Caco-2 (cell line): ENCODE results near the gene ZC3H4. TPM values are rescaled to one million over a fixed set of nuclear protein-coding genes. Genes with fewer than 3 reads are reported as not detected.
A peak's percentile ranks its signal among the peaks of the same experiment; 100 is the strongest.
"Not testable (repeated sequence)": the region's sequence is repeated elsewhere in the genome, so short reads cannot be mapped to it uniquely, and the experiment has no call there.

Source experiments
- BruUV-seq: library from RNA; stranded (reverse); fragments of 400-500 nt; replicated peaks from 2 replicates; lab custom pipeline; 2021; lab: Mats Ljungman, UMichigan
- CTCF ChIA-PET: fragments of 300-600 bp; sonication (Branson Sonifier 250); formaldehyde crosslinking; loops from one replicate; lab custom pipeline; 2022; ENCODE audit warnings: antibody characterized with exemption; lab: Charles Lee
- POLR2A ChIA-PET: fragments of 300-600 bp; sonication (Branson Sonifier 250); formaldehyde crosslinking; loops from one replicate; lab custom pipeline; 2022; ENCODE audit warnings: antibody characterized with exemption; lab: Charles Lee
- DNase-seq, 2 experiments: peaks; one replicate each; pipeline versions ENCODE4 v3.0.0 to v3.0.0-alpha.2; 2020 to 2022
- H3K27me3 ChIP-seq: replicated peaks from 2 replicates; pipeline ENCODE4 v1.6.0; 2011; ENCODE audit warnings: low read length; ENCODE audit not compliant: control insufficient read depth, insufficient read depth
- H3K36me3 ChIP-seq: 2 replicates; pipeline ENCODE4 v1.5.1; 2011; ENCODE audit warnings: low read length; ENCODE audit not compliant: control insufficient read depth, insufficient read depth
- H3K4me1 ChIP-seq: fragments of 250-450 bp; sonication (Bioruptor Pico); 2 replicates; pipeline ENCODE4 v1.5.1; 2020; ENCODE audit warnings: mild to moderate bottlenecking
- H3K4me3 ChIP-seq: 2 replicates; pipeline ENCODE4 v1.5.1; 2011; ENCODE audit warnings: low read depth, mild to moderate bottlenecking, control low read depth, low read length
- H3K9me3 ChIP-seq: fragments of 250-450 bp; sonication (Bioruptor Pico); 2 replicates; pipeline ENCODE4 v1.5.1; 2020; ENCODE audit warnings: mild to moderate bottlenecking, moderate library complexity
- H3K27ac Mint-ChIP-seq: one replicate; pipeline ENCODE4 v1.8.0; 2022; ENCODE audit warnings: mixed read lengths; ENCODE audit not compliant: unreplicated experiment
- H3K27me3 Mint-ChIP-seq: one replicate; pipeline ENCODE4 v1.8.0; 2022; ENCODE audit warnings: mixed read lengths; ENCODE audit not compliant: insufficient read depth, unreplicated experiment
- H3K36me3 Mint-ChIP-seq: one replicate; pipeline ENCODE4 v1.8.0; 2022; ENCODE audit warnings: mild to moderate bottlenecking, mixed read lengths; ENCODE audit not compliant: insufficient read depth, unreplicated experiment
- H3K4me1 Mint-ChIP-seq: one replicate; pipeline ENCODE4 v1.8.0; 2022; ENCODE audit warnings: low read depth, mixed read lengths; ENCODE audit not compliant: unreplicated experiment
- H3K4me3 Mint-ChIP-seq: one replicate; pipeline ENCODE4 v1.8.0; 2022; ENCODE audit warnings: mild to moderate bottlenecking, moderate library complexity, mixed read lengths; ENCODE audit not compliant: unreplicated experiment
- H3K9me3 Mint-ChIP-seq: one replicate; pipeline ENCODE4 v1.8.0; 2022; ENCODE audit warnings: mixed read lengths; ENCODE audit not compliant: unreplicated experiment
- intact Hi-C: fragments of 100-400 bp; cut with micrococcal nuclease; formaldehyde crosslinking; loops from one replicate; pipeline ENCODE4 v1.10.0; 2022; ENCODE audit not compliant: unreplicated experiment
- total RNA-seq: library from RNA; stranded (reverse); gene quantifications from 2 replicates; pipeline ENCODE4 v1.2.3, GENCODE V29; 2022
- TF ChIP-seq, protein P1 (sequence below), 2 experiments: fragments of 200-600 bp in 1 of 2; IDR thresholded peaks; 1 replicate in 1 of 2; 2 replicates in 1 of 2; pipeline versions ENCODE4 v1.5.1 to v1.8.0; 2011 to 2022; ENCODE audit warnings: antibody characterized with exemption in 1 of 2, control low read depth in 1 of 2, inconsistent platforms in 1 of 2, low read depth in 1 of 2, low read length in 1 of 2, mild to moderate bottlenecking in 1 of 2, moderate library complexity in 1 of 2; ENCODE audit not compliant: insufficient read depth in 1 of 2, severe bottlenecking in 1 of 2, unreplicated experiment in 1 of 2

The ZC3H4 gene
- total RNA-seq, 1 experiment from 2014 or later: 70.3 TPM

DNA sequence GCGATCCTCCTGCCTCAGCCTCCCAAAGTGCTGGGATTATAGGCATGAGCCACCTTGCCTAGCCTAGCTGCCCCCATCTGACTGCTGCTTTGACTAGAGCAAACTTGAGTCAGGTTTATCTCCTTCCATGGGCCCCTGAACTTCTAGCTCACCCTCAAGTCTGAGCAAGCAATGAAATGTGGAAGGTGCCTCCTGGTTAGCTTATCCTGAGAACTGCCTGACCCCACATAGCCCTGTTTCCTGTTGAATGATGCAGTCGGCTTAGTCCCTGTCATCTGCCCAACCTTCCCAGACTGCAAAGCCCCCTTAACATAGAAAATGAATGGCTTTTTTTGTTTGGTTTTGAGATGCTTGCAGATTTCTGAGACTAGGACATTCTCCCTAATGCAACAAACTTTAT, 56.2 kb downstream of the ZC3H4 start:
- TF ChIP-seq, protein P1, sequence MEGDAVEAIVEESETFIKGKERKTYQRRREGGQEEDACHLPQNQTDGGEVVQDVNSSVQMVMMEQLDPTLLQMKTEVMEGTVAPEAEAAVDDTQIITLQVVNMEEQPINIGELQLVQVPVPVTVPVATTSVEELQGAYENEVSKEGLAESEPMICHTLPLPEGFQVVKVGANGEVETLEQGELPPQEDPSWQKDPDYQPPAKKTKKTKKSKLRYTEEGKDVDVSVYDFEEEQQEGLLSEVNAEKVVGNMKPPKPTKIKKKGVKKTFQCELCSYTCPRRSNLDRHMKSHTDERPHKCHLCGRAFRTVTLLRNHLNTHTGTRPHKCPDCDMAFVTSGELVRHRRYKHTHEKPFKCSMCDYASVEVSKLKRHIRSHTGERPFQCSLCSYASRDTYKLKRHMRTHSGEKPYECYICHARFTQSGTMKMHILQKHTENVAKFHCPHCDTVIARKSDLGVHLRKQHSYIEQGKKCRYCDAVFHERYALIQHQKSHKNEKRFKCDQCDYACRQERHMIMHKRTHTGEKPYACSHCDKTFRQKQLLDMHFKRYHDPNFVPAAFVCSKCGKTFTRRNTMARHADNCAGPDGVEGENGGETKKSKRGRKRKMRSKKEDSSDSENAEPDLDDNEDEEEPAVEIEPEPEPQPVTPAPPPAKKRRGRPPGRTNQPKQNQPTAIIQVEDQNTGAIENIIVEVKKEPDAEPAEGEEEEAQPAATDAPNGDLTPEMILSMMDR (IDR thresholded peaks at IDR 0.05; ENCODE audit: insufficient read depth in 1 of 2, low read depth in 1 of 2, low read length in 1 of 2, severe bottlenecking in 1 of 2, unreplicated experiment in 1 of 2): no peak
- H3K4me3 Mint-ChIP-seq: peak overlapping the region; percentile 64
- H3K9me3 Mint-ChIP-seq: peaks cover 26% of the 10 kb centered on the region
- no peaks in the 10 kb centered on the region for H3K36me3 ChIP-seq
- H3K4me3 ChIP-seq: no peak overlapping the region
- ChIA-PET POLR2A (interaction anchor here (0.5 to 2.4 kb wide), 4 partner anchors 10 to 217 kb away, joined by 5 to 32 read pairs (median 7); partner anchors contain the start of gene ZC3H4), CTCF (interaction anchor here (1.1 to 2.4 kb wide), 2 partner anchors 22 kb away, joined by 3 to 15 read pairs; no protein-coding TSS in a partner anchor)
- H3K27me3 ChIP-seq: no peaks in the 10 kb centered on the region
- H3K27me3 Mint-ChIP-seq: no peaks in the 10 kb centered on the region
- BruUV-seq: no TSS peak
- H3K27ac Mint-ChIP-seq: peak overlapping the region; percentile 95
- H3K9me3 ChIP-seq: no peaks in the 10 kb centered on the region
- DNase-seq: no peak
- intact Hi-C loops: no loop called here
- H3K4me1 ChIP-seq: peaks cover 55% of the 10 kb centered on the region
- H3K36me3 Mint-ChIP-seq: peaks cover 69% of the 10 kb centered on the region
- H3K4me1 Mint-ChIP-seq: peaks cover 63% of the 10 kb centered on the region

DNA sequence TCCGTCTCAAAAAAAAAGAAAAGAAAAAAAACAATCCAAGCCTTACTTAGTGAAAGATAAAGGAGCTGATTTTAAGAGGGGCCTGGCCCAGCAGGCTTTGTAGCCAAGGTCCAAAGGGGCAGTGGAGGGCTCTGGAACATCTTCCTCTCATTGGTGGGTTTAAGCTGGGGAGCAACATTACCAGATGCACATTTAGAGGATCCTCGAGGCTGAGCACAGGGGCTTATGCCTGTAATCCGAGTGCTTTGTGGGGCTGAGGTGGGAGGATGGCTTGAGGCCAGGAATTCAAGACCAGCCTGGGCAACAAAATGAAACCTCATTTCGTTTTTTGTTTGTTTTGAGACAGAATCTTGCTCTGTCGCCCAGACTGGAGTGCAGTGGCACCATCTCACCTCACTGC, 57.2 kb downstream of the ZC3H4 start:
- peak overlapping the region; percentile 95 for H3K27ac Mint-ChIP-seq
- ChIA-PET POLR2A (interaction anchor here (1.4 kb wide), 1 partner anchor 9 kb away, joined by 6 read pairs; no protein-coding TSS in a partner anchor), CTCF (interaction anchor here (0.6 to 0.7 kb wide), 2 partner anchors 20 to 70 kb away, joined by 4 to 7 read pairs; no protein-coding TSS in a partner anchor)
- no peak overlapping the region for H3K4me3 ChIP-seq
- H3K4me1 Mint-ChIP-seq: peaks cover 59% of the 10 kb centered on the region
- no TSS peak for BruUV-seq
- H3K4me1 ChIP-seq: peaks cover 46% of the 10 kb centered on the region
- intact Hi-C loops: no loop called here
- H3K27me3 Mint-ChIP-seq: no peaks in the 10 kb centered on the region
- no peaks in the 10 kb centered on the region for H3K27me3 ChIP-seq
- no peaks in the 10 kb centered on the region for H3K36me3 ChIP-seq
- TF ChIP-seq, protein P1 (IDR thresholded peaks at IDR 0.05; ENCODE audit: insufficient read depth in 1 of 2, low read depth in 1 of 2, low read length in 1 of 2, severe bottlenecking in 1 of 2, unreplicated experiment in 1 of 2): no peak
- DNase-seq: no peak
- H3K4me3 Mint-ChIP-seq: no peak overlapping the region
- H3K9me3 Mint-ChIP-seq: peaks cover 26% of the 10 kb centered on the region
- peaks cover 63% of the 10 kb centered on the region for H3K36me3 Mint-ChIP-seq
- no peaks in the 10 kb centered on the region for H3K9me3 ChIP-seq

DNA sequence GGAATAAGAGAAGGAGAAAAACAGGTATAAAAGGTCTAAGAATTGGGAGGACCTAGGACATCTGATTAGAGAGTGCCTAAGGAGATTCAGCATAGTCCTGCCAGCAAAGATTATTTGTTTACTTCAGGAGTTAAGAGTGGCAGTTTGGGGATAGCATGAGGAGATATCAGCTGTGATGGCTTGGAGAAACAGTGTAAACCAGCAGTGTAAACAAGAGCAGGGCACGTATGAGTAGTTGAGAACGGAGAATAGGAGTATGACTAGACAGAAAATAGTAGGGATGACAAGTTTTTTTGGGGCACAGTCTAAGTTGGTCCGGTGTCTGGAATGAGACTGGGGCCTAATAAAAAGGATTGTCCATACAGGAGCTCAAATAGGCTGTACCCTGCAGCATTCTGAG, 63.0 kb downstream of the ZC3H4 start:
- Mint-ChIP-seq H3K9me3 (peaks cover 17% of the 10 kb centered on the region), H3K27ac (peak overlapping the region; percentile 83), H3K4me1 (peaks cover 63% of the 10 kb centered on the region), H3K36me3 (peaks cover 62% of the 10 kb centered on the region), H3K4me3 (peak overlapping the region; percentile 89)
- intact Hi-C loops, POLR2A ChIA-PET, DNase-seq, H3K9me3 ChIP-seq, H3K27me3 Mint-ChIP-seq, H3K36me3 ChIP-seq, H3K4me3 ChIP-seq, CTCF ChIA-PET, H3K27me3 ChIP-seq: not testable (repeated sequence)
- TSS peak; percentile 66 for BruUV-seq
- H3K4me1 ChIP-seq: peaks cover 22% of the 10 kb centered on the region
